Endothelial cell of umbilical vein (primary cell): Measurements from ENCODE around the gene GARIN5A.

ENCODE experiments used
- CTCF ChIP-seq, 2 donors: IDR thresholded peaks; 1 replicate in 1 of 2; 2 replicates in 1 of 2; pipeline ENCODE4 v1.5.1; 2011; ENCODE audit warnings: low read length in 2 of 2, mild to moderate bottlenecking in 2 of 2, moderate library complexity in 2 of 2, control low read depth in 1 of 2, inconsistent platforms in 1 of 2, low read depth in 1 of 2; ENCODE audit not compliant: insufficient read depth in 1 of 2; ENCODE audit errors: extremely low read depth in 1 of 2
- EZH2 ChIP-seq: IDR thresholded peaks from 2 replicates; pipeline ENCODE4 v1.6.1; 2012; ENCODE audit warnings: borderline replicate concordance, low read depth, mild to moderate bottlenecking, moderate library complexity, low read length, inconsistent platforms; ENCODE audit not compliant: severe bottlenecking
- MYC ChIP-seq: IDR thresholded peaks from one replicate; pipeline ENCODE4 v1.6.1; 2011; ENCODE audit warnings: mild to moderate bottlenecking, low read depth, low read length
- POLR2A ChIP-seq: IDR thresholded peaks from 2 replicates; pipeline ENCODE4 v1.6.1; 2012; ENCODE audit warnings: low read depth, mild to moderate bottlenecking, control low read depth, low read length
- POLR2AphosphoS5 ChIP-seq: IDR thresholded peaks from 2 replicates; pipeline ENCODE4 v1.6.1; 2012; ENCODE audit warnings: low read depth, mild to moderate bottlenecking, control low read depth, low read length, moderate library complexity; ENCODE audit not compliant: insufficient read depth
- TF ChIP-seq, protein P1 (sequence below): IDR thresholded peaks from 2 replicates; pipeline ENCODE4 v1.6.1; 2011; ENCODE audit not compliant: insufficient read depth, insufficient read length

- TF ChIP-seq EZH2: no peak
- no peak for TF ChIP-seq CTCF (IDR thresholded peaks at IDR 0.05; ENCODE audit: extremely low read depth in 1 of 2, insufficient read depth in 1 of 2, low read depth in 1 of 2, low read length in 2 of 2)
- TF ChIP-seq, protein P1, sequence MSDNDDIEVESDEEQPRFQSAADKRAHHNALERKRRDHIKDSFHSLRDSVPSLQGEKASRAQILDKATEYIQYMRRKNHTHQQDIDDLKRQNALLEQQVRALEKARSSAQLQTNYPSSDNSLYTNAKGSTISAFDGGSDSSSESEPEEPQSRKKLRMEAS: no peak
- no peak for TF ChIP-seq POLR2A
- TF ChIP-seq POLR2AphosphoS5: no peak
- no peak for TF ChIP-seq MYC
Observed at GRCh38 chr19:50490991-50491472, 14.4 kb upstream of the GARIN5A start.
